GM18511 (cell line): Measurements from ENCODE around the gene PPRC1.

Experiments used
- ATAC-seq: cut with Tn5 transposase; IDR thresholded peaks from one replicate; pipeline ENCODE4 v1.9.1; 2021; ENCODE audit warnings: mild to moderate bottlenecking, moderate library complexity; ENCODE audit not compliant: unreplicated experiment

PPRC1 gene

DNA sequence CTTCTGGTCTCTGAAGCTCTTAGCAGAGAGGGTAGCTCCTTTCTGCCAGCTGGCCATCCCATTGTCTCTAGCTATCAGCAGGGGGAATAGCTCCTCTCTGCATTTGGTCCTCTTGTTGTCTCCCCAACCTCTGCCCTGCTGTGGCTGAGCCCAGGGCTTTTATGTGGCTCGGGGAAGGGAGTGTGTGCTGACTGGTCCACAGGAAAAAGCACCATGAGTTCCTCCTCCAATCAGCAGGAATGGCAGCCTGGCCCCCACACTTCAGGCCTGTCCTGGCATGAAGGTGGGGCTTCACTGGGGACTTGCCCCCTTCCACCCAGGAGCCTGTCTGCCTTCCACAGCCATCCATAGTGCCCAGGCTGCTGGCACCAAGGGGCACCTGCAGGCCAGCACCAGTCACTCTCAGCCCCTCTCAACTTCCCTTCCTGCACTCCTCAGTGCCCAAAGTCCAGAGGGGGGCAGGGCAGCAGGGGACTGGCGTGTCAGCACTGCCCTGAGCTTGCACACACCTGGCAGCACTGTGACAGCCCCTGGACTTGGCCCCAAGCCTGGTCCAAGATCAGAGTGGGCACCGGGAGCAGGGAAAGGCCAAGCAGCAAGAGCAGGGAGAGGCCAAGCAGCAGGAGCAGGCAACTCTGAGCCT is 55.6 kb downstream of the PPRC1 start:
- no peak for ATAC-seq

DNA sequence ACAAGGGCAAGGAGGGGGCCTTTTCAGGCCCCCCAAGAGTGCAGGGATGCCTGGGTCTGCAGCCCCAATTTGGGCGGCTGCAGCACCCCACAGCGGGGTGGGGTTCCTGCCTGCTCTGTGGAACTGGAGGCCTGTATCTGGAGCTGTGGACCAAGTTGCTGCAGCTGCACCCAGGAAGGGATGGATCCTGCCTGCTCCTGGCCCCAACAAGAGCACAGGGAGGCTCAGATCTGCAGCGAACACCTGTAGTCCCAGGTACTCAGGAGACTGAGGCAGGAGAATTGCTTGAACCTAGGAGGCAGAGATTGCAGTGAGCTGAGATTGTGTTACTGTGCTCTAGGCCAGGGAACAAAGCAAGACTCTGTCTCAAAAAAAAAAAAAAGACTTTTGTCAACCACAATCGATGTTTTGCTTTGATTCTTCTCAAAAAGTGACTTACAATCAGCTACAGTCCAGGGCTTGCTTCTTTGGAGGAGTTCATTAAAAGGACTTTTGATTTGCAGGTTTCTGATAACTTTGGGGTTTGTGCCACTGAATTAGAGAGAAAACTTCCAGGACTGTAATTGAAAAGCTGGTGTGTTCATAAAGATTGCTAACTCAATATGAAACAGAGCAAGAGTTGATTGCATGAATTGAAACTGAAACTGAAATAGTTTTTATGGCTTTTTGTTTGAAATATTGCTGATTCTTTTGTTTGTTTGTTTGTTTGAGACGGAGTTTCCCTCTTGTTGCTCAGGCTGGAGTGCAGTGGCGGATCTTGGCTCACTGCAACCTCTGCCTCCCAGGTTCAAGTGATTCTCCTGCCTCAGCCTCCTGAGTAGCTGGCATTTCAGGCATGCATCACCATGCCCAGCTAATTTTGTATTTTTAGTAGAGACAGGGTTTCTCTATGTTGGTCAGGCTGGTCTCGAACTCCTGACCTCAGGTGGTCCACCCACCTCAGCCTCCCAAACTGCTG is 56.4 kb downstream of the PPRC1 start:
- ATAC-seq = peak; percentile 44

DNA sequence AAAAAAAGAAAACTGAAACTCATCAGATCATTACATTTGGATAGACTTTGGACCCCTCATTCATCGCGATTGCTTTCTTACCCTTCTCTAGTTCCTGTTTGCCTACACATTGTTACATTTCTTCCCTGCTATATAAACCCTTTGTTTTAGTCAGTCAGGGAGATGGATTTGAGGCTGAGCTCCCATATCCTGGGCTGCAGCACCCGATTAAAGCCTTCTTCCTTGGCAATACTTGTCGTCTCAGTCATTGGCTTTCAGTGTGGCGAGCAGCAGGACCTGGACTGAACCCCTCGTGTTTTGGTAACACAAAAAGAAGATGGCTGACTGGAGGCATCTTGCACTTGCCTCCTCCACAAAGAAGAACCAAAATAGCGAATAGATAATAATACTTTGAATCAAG is 59.1 kb downstream of the PPRC1 start:
- ATAC-seq = no peak

DNA sequence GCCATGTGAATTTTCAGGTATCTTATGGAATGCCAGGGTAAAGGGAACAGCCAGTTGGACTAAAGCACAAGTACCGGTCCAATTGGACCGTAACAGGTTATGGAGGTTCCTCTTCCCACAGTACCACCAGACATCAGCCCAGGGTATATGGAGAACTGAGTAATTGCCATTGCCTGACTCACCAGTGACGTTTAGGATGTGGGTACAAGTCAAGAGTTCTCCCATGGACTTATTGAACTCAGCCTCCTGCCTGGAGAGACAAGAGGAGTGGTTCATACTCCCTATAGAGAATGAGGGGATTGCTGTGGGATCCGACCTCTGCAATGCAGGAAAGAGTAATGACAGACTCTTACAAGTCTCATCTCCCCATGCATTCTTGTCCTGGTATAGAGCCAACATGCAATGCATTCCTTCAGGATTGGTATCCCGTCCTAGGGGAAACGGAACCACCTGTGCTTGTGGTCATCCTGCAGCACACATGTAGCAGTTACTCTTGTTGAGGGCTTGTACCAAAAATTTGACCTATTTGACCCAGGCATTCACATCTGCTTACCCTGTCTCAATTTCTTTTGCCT is 62.5 kb downstream of the PPRC1 start:
- no peak for ATAC-seq

DNA sequence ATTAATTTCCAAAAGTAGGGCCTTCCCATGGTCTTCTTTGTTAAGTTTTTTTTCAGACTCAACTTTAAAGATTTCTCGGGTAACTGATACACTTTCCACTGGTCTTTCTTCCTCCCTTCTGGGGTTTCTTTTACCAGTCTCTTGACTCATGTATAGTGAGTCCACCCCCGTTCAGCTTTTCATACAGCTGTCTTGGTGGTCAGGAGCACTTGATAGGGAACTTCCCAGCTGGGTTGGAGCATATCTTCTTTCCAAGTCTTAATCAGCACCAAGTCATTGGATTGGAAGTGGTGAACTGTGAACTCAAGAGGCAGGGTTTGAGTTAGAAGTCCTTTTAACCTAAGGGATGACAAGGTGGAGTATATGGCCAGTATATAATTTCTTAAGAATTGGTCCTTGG is 64.1 kb downstream of the PPRC1 start:
- no peak for ATAC-seq

DNA sequence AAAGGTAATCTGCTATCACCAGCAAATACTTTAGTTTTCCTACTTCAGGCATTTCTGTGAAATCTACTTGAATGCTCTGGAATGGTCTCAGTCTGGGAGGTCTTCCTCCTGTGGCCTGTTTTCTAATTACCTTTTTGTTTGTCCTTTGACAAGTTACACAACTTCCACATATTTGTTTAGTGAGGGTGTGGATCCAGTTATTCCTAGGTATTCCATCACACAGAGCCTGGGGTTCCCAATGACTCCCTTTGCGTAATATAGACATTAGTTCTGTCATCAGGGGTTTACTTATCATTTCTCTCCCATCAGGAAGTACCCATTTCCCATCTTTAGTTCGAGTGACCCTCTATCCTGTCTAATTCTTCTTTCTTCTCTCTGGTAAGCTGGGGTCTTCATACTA is 65.2 kb downstream of the PPRC1 start:
- ATAC-seq = no peak
